Nephron progenitor cell (in vitro differentiated cells): ENCODE results near the gene NKTR.
A peak's percentile ranks its signal among the peaks of the same experiment; 100 is the strongest.

Experiments
- DNase-seq: peaks from one replicate; pipeline ENCODE4 v3.0.0; 2021
- H3K27ac Mint-ChIP-seq: 2 replicates; pipeline ENCODE4 v1.8.0; 2021; ENCODE audit warnings: mild to moderate bottlenecking, moderate library complexity, mixed read lengths
- H3K27me3 Mint-ChIP-seq: 2 replicates; pipeline ENCODE4 v1.8.0; 2021; ENCODE audit warnings: mild to moderate bottlenecking, low read depth, mixed read lengths; ENCODE audit not compliant: poor library complexity
- H3K36me3 Mint-ChIP-seq: 2 replicates; pipeline ENCODE4 v1.8.0; 2021; ENCODE audit warnings: low read depth, mixed read lengths
- H3K4me1 Mint-ChIP-seq: 2 replicates; pipeline ENCODE4 v1.8.0; 2021; ENCODE audit warnings: mixed read lengths
- H3K4me3 Mint-ChIP-seq: 2 replicates; pipeline ENCODE4 v1.8.0; 2021; ENCODE audit warnings: mild to moderate bottlenecking, moderate library complexity, mixed read lengths
- H3K9me3 Mint-ChIP-seq: 2 replicates; pipeline ENCODE4 v1.8.0; 2021; ENCODE audit warnings: mild to moderate bottlenecking, moderate library complexity, mixed read lengths
- CTCF ChIP-seq: fragments of 200-600 bp; sonication (generic); IDR thresholded peaks from 2 replicates; pipeline ENCODE4 v1.5.0; 2021; ENCODE audit warnings: antibody characterized with exemption

NKTR gene

GRCh38 chr3:42638339-42638842 lies 37.9 kb downstream of the NKTR start:
- H3K36me3 Mint-ChIP-seq, result peaks cover 47% of the 10 kb centered on the region

GRCh38 chr3:42639192-42639591 lies 38.7 kb downstream of the NKTR start:
- no peaks in the 10 kb centered on the region for H3K9me3 Mint-ChIP-seq
- peaks cover 44% of the 10 kb centered on the region for H3K36me3 Mint-ChIP-seq
- no peaks in the 10 kb centered on the region for H3K27me3 Mint-ChIP-seq
- H3K27ac Mint-ChIP-seq, result no peak overlapping the region
- TF ChIP-seq CTCF, result no peak
- no peaks in the 10 kb centered on the region for H3K4me1 Mint-ChIP-seq
- H3K4me3 Mint-ChIP-seq, result no peak overlapping the region
- no peak for DNase-seq

More at GRCh38 chr3:42638339-42638842, 37.9 kb downstream of the NKTR start:
- no peak overlapping the region for H3K4me3 Mint-ChIP-seq
- H3K27ac Mint-ChIP-seq, result no peak overlapping the region
- no peaks in the 10 kb centered on the region for H3K4me1 Mint-ChIP-seq
- no peak for DNase-seq
- H3K9me3 Mint-ChIP-seq, result no peaks in the 10 kb centered on the region
- TF ChIP-seq CTCF, result no peak
- no peaks in the 10 kb centered on the region for H3K27me3 Mint-ChIP-seq

- H3K4me3 Mint-ChIP-seq, result no peak overlapping the region
- no peak overlapping the region for H3K27ac Mint-ChIP-seq
- H3K4me1 Mint-ChIP-seq, result no peaks in the 10 kb centered on the region
- no peaks in the 10 kb centered on the region for H3K9me3 Mint-ChIP-seq
- no peak for DNase-seq
- TF ChIP-seq CTCF, result no peak
- H3K36me3 Mint-ChIP-seq, result peaks cover 44% of the 10 kb centered on the region
- no peaks in the 10 kb centered on the region for H3K27me3 Mint-ChIP-seq
Measured at GRCh38 chr3:42640129-42640528, 39.6 kb downstream of the NKTR start.

GRCh38 chr3:42640771-42641370 lies 40.4 kb downstream of the NKTR start:
- no peaks in the 10 kb centered on the region for H3K4me1 Mint-ChIP-seq
- no peaks in the 10 kb centered on the region for H3K9me3 Mint-ChIP-seq
- H3K27me3 Mint-ChIP-seq, result no peaks in the 10 kb centered on the region
- no peak overlapping the region for H3K27ac Mint-ChIP-seq
- no peak for DNase-seq
- no peak overlapping the region for H3K4me3 Mint-ChIP-seq
- TF ChIP-seq CTCF, result no peak
- H3K36me3 Mint-ChIP-seq, result peaks cover 44% of the 10 kb centered on the region

GRCh38 chr3:42647821-42648459 lies 47.5 kb downstream of the NKTR start:
- TF ChIP-seq CTCF, result no peak
- Mint-ChIP-seq H3K4me3 (no peak overlapping the region), H3K4me1 (peaks cover 21% of the 10 kb centered on the region), H3K36me3 (peaks cover 44% of the 10 kb centered on the region), H3K9me3 (no peaks in the 10 kb centered on the region), H3K27ac (peak overlapping the region; percentile 24), H3K27me3 (peaks cover 3% of the 10 kb centered on the region)
- DNase-seq, result no peak

- TF ChIP-seq CTCF, result no peak
- Mint-ChIP-seq H3K36me3 (peaks cover 34% of the 10 kb centered on the region), H3K27ac (peak overlapping the region; percentile 56), H3K9me3 (no peaks in the 10 kb centered on the region), H3K4me3 (no peak overlapping the region), H3K4me1 (peaks cover 26% of the 10 kb centered on the region), H3K27me3 (peaks cover 3% of the 10 kb centered on the region)
- DNase-seq, result no peak
Measured at GRCh38 chr3:42649006-42649405, 48.5 kb downstream of the NKTR start.
